ENCODE measurements around the gene EMC8. TPM values are rescaled to one million over a fixed set of nuclear protein-coding genes. Genes with fewer than 3 reads are reported as not detected.
"Not testable (repeated sequence)": the region's sequence is repeated elsewhere in the genome, so short reads cannot be mapped to it uniquely, and the experiment has no call there.

EMC8 gene
- total RNA-seq, 2 experiments from 2014 or later = 30.4 to 32.9 TPM

DNA sequence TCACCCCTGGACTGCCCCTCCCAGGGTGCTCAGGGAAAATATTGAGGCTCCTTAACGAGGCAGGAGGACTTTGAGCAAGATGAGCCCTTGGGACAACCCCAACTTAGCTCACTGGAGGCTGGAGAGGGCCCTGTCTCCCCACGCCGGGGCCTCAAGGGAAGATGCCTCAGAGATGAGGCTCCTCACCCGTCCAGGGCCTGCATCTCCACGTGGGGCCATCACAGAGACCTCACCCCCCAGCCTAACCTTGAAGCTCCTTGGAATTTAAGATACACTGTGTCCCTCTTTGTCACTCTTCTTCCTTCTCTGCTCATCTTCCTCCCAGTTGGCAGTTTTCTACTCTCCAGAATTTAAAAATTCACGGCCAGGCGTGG lies 11.4 kb upstream of the EMC8 start:
- POLR2A ChIA-PET = interaction anchor here (1.4 kb wide), 1 partner anchor 9 kb away, joined by 3 read pairs; no protein-coding TSS in a partner anchor
- intact Hi-C loops (cut with DNase I, micrococcal nuclease) = no loop called here
- ATAC-seq = no peak
- H3K36me3 Mint-ChIP-seq (ENCODE audit: low read depth) = peaks cover 13% of the 10 kb centered on the region
- H3K9me3 Mint-ChIP-seq (ENCODE audit: low read depth) = no peaks in the 10 kb centered on the region
- CTCF ChIA-PET = interaction anchor here (2.1 kb wide), 1 partner anchor 9 kb away, joined by 10 read pairs; no protein-coding TSS in a partner anchor
- H3K27ac Mint-ChIP-seq = no peak overlapping the region
- no peak overlapping the region for H3K4me3 Mint-ChIP-seq
- no peak for DNase-seq
- H3K27me3 Mint-ChIP-seq = peaks cover 5% of the 10 kb centered on the region
- H3K4me1 Mint-ChIP-seq = no peaks in the 10 kb centered on the region

DNA sequence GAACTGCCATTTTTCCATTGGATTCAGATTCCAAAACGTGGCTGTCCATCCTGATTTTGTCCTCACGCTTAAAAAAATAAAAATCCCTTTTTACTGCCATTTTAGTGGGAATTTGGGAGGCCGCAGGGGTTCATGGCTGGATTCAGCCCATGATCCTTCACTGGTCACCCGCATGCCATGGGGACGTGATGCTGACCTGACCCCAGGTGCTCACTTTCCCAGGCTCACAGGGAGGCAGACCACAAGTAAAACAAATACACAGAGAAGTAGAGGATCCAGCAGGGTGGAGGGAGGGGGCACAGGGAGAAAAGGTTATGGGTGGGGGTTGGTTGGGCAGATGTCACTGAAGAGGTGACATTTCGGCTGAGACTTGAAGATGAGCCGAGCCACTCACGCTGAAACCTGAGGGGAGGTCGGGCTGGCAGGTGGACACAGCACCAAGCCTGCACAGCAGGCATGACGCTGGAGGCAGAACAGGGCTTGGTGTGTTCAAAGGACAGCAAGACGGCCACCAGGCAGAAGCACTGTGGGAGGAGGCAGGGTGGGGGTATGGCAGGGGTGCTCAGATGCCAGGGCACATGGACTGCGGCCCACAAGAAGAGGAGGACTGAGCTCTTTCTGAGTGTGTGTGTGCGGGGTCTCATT lies 10.9 kb upstream of the EMC8 start:
- ATAC-seq = no peak
- no peak overlapping the region for H3K27ac Mint-ChIP-seq
- H3K9me3 Mint-ChIP-seq (ENCODE audit: low read depth) = no peaks in the 10 kb centered on the region
- intact Hi-C loops (cut with DNase I, micrococcal nuclease) = no loop called here
- no peak overlapping the region for H3K4me3 Mint-ChIP-seq
- peaks cover 5% of the 10 kb centered on the region for H3K27me3 Mint-ChIP-seq
- no peaks in the 10 kb centered on the region for H3K4me1 Mint-ChIP-seq
- POLR2A ChIA-PET = interaction anchor here (1.4 kb wide), 1 partner anchor 9 kb away, joined by 3 read pairs; no protein-coding TSS in a partner anchor
- DNase-seq = no peak
- H3K36me3 Mint-ChIP-seq (ENCODE audit: low read depth) = peaks cover 18% of the 10 kb centered on the region
- CTCF ChIA-PET = interaction anchor here (2.1 kb wide), 1 partner anchor 10 kb away, joined by 10 read pairs; no protein-coding TSS in a partner anchor

DNA sequence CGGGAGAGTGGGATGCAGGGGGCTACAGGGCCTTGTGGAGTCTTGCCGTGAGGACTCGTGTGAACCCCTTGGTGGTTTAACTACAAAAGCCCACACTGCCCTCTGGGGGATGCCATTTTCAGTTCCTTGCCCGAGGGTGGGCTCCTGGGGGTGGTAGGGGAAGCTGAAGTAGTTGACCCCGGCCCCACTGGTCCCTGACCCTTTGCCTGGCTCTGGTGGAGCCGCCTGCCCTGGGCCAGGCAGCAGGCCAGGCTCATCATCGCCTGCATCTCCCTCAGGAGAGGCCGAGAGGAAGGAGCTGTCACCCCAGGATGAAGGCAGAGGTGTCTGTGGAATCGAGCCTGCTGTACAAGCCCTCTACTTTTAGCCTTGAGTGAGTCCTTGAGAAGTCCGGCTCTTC lies 10.3 kb upstream of the EMC8 start:
- no peak for DNase-seq
- Mint-ChIP-seq H3K27me3 (peaks cover 5% of the 10 kb centered on the region), H3K27ac (no peak overlapping the region), H3K4me3 (no peak overlapping the region), H3K9me3 (ENCODE audit: low read depth) (no peaks in the 10 kb centered on the region), H3K36me3 (ENCODE audit: low read depth) (peaks cover 24% of the 10 kb centered on the region), H3K4me1 (no peaks in the 10 kb centered on the region)
- intact Hi-C loops (cut with DNase I, micrococcal nuclease) = no loop called here
- no peak for ATAC-seq
- ChIA-PET CTCF (interaction anchor here (2.1 kb wide), 1 partner anchor 10 kb away, joined by 10 read pairs; no protein-coding TSS in a partner anchor), POLR2A (no interaction called here)

DNA sequence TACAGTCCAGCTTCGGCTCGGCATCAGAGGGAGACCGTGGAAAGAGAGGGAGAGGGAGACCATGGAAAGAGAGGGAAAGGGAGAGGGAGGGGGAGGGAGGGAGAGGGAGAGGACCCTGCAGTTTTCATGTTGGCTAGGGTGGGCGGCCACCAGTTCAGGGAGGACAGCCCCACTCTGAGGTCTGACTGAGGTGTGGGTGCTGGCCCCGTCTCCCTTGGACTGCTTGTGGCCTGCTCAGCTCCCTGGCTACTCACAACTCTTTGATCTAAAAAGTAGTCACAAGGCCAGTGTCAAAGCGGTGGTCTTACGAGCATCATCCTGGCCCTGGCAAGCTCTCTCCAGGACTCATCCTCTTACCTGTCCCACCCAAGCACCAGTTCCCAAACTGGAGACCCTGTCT lies 9.6 kb upstream of the EMC8 start:
- Mint-ChIP-seq H3K27me3 (peaks cover 5% of the 10 kb centered on the region), H3K36me3 (ENCODE audit: low read depth) (peaks cover 28% of the 10 kb centered on the region), H3K27ac (no peak overlapping the region), H3K4me1 (no peaks in the 10 kb centered on the region), H3K4me3 (no peak overlapping the region), H3K9me3 (ENCODE audit: low read depth) (no peaks in the 10 kb centered on the region)
- CTCF ChIA-PET = no interaction called here
- DNase-seq (no peak), ATAC-seq (no peak)
- intact Hi-C loops (cut with DNase I, micrococcal nuclease) = no loop called here
- POLR2A ChIA-PET = no interaction called here

DNA sequence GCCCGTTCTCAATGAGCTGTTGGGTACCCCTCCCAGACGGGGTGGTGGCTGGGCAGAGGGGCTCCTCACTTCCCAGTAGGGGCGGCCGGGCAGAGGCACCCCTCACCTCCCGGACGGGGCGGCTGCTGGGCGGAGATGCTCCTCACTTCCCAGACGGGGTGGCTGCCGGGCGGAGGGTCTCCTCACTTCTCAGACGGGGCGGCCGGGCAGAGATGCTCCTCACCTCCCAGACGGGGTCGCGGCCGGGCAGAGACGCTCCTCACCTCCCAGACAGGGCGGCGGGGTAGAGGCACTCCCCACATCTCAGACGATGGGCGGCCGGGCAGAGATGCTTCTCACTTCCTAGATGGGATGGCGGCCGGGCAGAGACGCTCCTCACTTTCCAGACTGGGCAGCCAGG lies 8.8 kb upstream of the EMC8 start:
- intact Hi-C loops (cut with DNase I, micrococcal nuclease); POLR2A ChIA-PET; H3K9me3 Mint-ChIP-seq (ENCODE audit: low read depth); DNase-seq; H3K27ac Mint-ChIP-seq; H3K4me1 Mint-ChIP-seq; CTCF ChIA-PET; ATAC-seq; H3K4me3 Mint-ChIP-seq; H3K27me3 Mint-ChIP-seq: not testable (repeated sequence)
- peaks cover 36% of the 10 kb centered on the region for H3K36me3 Mint-ChIP-seq (ENCODE audit: low read depth)

DNA sequence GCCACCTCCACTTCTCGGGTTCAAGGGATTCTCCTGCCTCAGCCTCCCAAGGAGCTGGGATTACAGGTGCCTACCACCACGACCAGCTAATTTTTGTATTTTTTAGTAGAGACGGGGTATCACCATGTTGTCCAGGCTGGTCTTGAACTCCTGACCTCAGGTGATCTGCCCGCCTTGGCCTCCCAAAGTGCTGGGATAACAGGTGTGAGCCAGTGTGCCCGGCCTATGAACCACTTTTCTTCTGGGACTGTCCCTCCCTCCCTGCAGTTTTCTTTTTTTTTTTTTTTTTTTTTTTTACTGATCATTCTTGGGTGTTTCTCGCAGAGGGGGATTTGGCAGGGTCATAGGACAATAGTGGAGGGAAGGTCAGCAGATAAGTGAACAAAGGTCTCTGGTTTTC lies 8.0 kb upstream of the EMC8 start:
- POLR2A ChIA-PET; H3K27me3 Mint-ChIP-seq; H3K9me3 Mint-ChIP-seq (ENCODE audit: low read depth); H3K4me3 Mint-ChIP-seq; CTCF ChIA-PET; intact Hi-C loops (cut with DNase I, micrococcal nuclease); H3K4me1 Mint-ChIP-seq; H3K27ac Mint-ChIP-seq; DNase-seq; ATAC-seq: not testable (repeated sequence)
- H3K36me3 Mint-ChIP-seq (ENCODE audit: low read depth) = peaks cover 43% of the 10 kb centered on the region

DNA sequence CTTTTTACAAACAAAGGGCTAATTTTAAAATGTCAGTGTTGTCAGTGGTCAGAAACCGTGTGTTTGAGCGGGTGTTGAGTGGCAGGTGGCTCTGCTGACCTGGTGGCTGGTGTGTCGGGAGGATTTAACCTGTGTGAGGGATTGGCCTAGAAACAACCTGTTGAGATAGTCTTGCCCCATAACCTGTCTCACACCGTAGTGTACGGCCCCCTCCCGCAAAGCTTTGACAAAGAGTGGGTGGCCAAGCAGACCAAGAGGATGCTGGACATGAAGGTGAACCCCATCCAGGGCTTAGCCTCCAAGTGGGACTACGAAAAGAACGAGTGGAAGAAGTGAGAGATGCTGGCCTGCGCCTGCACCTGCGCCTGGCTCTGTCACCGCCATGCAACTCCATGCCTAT lies 7.2 kb upstream of the EMC8 start:
- DNase-seq = no peak
- Mint-ChIP-seq H3K4me3 (no peak overlapping the region), H3K9me3 (ENCODE audit: low read depth) (no peaks in the 10 kb centered on the region), H3K4me1 (peaks cover 18% of the 10 kb centered on the region), H3K27me3 (no peaks in the 10 kb centered on the region), H3K27ac (no peak overlapping the region), H3K36me3 (ENCODE audit: low read depth) (peaks cover 52% of the 10 kb centered on the region)
- POLR2A ChIA-PET = no interaction called here
- CTCF ChIA-PET = no interaction called here
- ATAC-seq = no peak
- intact Hi-C loops (cut with DNase I, micrococcal nuclease) = no loop called here

DNA sequence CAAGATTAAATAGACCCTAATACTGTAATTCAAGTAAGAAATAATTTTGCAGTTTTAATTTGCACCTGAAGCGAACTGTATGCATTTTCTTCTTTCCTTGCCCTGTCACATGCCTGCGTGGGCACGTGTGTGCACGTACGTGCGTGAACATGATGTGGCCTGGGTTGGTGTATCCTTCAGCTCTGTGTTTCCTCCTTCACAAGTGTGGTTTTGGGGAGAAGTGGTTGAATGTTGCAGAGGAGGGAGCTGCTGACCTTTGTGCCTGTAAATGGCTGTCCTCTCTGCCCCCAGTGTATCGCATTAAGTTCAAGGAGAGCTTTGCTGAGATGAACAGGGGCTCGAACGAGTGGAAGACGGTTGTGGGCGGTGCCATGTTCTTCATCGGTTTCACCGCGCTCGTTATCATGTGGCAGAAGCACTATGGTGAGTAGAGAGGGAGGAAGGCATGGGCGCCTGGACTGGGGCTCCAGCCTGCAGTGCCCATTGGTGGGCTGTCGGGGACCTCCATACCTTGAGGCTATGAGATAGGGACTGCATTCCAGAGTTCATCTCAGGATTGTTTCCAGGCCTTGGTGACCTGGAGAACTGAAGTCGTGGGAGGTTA lies 6.2 kb upstream of the EMC8 start:
- Mint-ChIP-seq H3K27me3 (no peaks in the 10 kb centered on the region), H3K9me3 (ENCODE audit: low read depth) (no peaks in the 10 kb centered on the region), H3K4me3 (no peak overlapping the region), H3K27ac (no peak overlapping the region), H3K36me3 (ENCODE audit: low read depth) (peaks cover 54% of the 10 kb centered on the region), H3K4me1 (peaks cover 28% of the 10 kb centered on the region)
- CTCF ChIA-PET = interaction anchor here (1.5 kb wide), 1 partner anchor 14 kb away, joined by 4 read pairs; no protein-coding TSS in a partner anchor
- no peak for DNase-seq
- intact Hi-C loops (cut with DNase I, micrococcal nuclease) = no loop called here
- ATAC-seq = no peak
- POLR2A ChIA-PET = no interaction called here

DNA sequence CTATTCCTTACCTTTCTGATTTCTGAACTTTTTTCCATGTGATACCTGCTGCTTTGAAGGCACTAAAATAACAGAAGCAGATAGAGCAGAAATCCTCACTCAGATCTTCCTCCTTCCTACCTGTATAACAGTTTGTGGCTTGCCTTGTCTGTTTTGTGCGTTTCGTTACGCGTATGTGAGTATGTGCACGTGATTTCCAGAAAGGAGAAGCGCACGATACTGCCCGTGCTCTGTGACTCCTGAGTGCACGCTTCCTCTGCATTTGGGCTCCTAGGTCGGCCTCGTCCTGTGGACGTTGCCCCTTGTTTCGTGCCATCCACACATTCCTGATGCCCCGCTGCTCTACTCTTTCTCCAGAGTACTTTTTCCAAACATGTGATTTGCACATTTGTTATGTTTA lies 4.2 kb upstream of the EMC8 start:
- Mint-ChIP-seq H3K36me3 (ENCODE audit: low read depth) (peaks cover 58% of the 10 kb centered on the region), H3K27me3 (no peaks in the 10 kb centered on the region), H3K27ac (no peak overlapping the region), H3K9me3 (ENCODE audit: low read depth) (no peaks in the 10 kb centered on the region), H3K4me1 (peaks cover 33% of the 10 kb centered on the region), H3K4me3 (no peak overlapping the region)
- intact Hi-C loops (cut with DNase I, micrococcal nuclease) = no loop called here
- ATAC-seq (no peak), DNase-seq (no peak)
- POLR2A ChIA-PET = no interaction called here
- CTCF ChIA-PET = interaction anchor here (1.3 to 1.5 kb wide), 2 partner anchors 16 to 18 kb away, joined by 3 to 13 read pairs; no protein-coding TSS in a partner anchor

DNA sequence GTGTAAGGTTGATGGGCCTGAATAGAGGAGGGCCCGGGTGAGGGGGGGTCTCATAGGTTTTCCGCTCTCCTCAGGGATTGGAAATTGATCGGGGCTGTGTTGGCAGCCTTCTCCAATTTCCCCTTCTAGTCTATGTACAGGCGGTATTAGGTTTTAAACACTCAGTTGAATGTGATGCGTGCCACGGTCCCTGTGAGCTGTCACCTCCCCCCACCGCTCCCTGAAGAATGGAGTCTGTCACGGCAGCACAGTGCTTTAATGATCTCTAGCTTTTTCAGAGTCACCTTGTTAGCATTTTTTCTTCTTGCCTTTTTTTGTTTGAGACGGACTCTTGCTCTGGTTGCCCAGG lies 951 bp upstream of the EMC8 start:
- no peaks in the 10 kb centered on the region for H3K27me3 Mint-ChIP-seq
- CTCF ChIA-PET = interaction anchor here (1.0 to 1.5 kb wide), 2 partner anchors 19 to 223 kb away, joined by 3 to 5 read pairs; no protein-coding TSS in a partner anchor
- H3K36me3 Mint-ChIP-seq (ENCODE audit: low read depth) = peaks cover 66% of the 10 kb centered on the region
- POLR2A ChIA-PET = interaction anchor here (0.5 to 1.0 kb wide), 4 partner anchors 14 to 865 kb away, joined by 3 to 8 read pairs (median 4); no protein-coding TSS in a partner anchor
- peak overlapping the region; percentile 85 for H3K4me3 Mint-ChIP-seq
- H3K4me1 Mint-ChIP-seq = peaks cover 60% of the 10 kb centered on the region
- H3K9me3 Mint-ChIP-seq (ENCODE audit: low read depth) = no peaks in the 10 kb centered on the region
- intact Hi-C loops (cut with DNase I, micrococcal nuclease) = no loop called here
- peak overlapping the region; percentile 89 for H3K27ac Mint-ChIP-seq
- ATAC-seq = peak; percentile 23
- peak; percentile 61 for DNase-seq

DNA sequence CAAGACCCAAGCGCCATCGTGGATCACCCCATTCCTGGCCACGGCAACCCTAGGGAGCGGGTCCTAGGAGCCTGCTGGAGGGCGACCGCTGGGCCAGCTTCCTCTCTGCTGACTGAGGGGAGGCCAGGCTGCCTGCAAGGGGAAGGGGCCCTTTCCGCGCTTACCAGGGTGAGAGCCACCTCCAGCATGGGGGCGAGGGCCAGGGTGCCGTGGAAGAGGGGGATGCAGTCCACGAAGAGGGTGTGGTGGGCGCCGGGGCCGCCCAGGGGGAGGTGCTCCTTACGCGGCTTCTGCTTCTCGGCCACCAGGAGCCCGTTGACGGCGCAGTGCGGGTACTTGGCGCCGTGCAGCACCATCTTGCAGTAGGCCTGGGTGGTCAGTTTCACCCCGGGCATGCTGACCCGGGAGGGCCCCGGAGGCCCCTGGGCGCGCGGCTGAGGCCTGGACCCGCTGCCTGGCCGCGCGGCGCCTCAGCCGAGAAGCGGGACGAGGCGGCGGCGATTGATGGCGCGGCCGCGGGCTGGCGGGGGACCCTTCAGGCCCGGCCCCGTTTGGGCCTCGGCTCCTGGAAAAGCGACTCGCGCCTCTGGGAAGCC lies 345 bp downstream of the EMC8 start:
- POLR2A ChIA-PET = interaction anchor here (0.5 kb wide), 1 partner anchor 31 kb away, joined by 3 read pairs; no protein-coding TSS in a partner anchor
- ATAC-seq = peak; percentile 39
- CTCF ChIA-PET = interaction anchor here (1.2 to 1.5 kb wide), 2 partner anchors 10 to 100 kb away, joined by 4 to 5 read pairs; partner anchors contain the start of gene IRF8
- H3K9me3 Mint-ChIP-seq (ENCODE audit: low read depth) = no peaks in the 10 kb centered on the region
- intact Hi-C loops (cut with DNase I, micrococcal nuclease) = loop anchor here in 1 of 2 experiments (1.0 to 2.0 kb wide), 6 partner anchors 100 to 756 kb away; partner anchors contain the start of genes IRF8 and MTHFSD
- peaks cover 60% of the 10 kb centered on the region for H3K4me1 Mint-ChIP-seq
- peak; percentile 52 for DNase-seq
- H3K27ac Mint-ChIP-seq = peak overlapping the region; percentile 67
- peaks cover 68% of the 10 kb centered on the region for H3K36me3 Mint-ChIP-seq (ENCODE audit: low read depth)
- peak overlapping the region; percentile 85 for H3K4me3 Mint-ChIP-seq
- no peaks in the 10 kb centered on the region for H3K27me3 Mint-ChIP-seq

Measured in activated CD4-positive, alpha-beta T cell treated with anti-CD3 and anti-CD28 coated beads for 36 hours (primary cell).